ENCODE measurements around the gene BID. TPM values are rescaled to one million over a fixed set of nuclear protein-coding genes. Genes with fewer than 3 reads are reported as not detected.

The BID gene
- polyA plus RNA-seq, 1 donor from 2014 or later: 88.6 TPM

GRCh38 chr22:17777717-17778044 is 3.4 kb upstream of the BID start:
- no peak overlapping the region for H3K4me3 ChIP-seq (ENCODE audit: low read length)
- no peaks in the 10 kb centered on the region for H3K9me3 ChIP-seq (ENCODE audit: low read length)
- TF ChIP-seq REST (IDR thresholded peaks at IDR 0.05; ENCODE audit: borderline replicate concordance) (no peak), EZH2 (IDR thresholded peaks at IDR 0.05; ENCODE audit: borderline replicate concordance, insufficient read depth, low read length, poor library complexity, severe bottlenecking) (no peak), SMC3 (conservative IDR thresholded peaks at IDR 0.05; ENCODE audit: poor library complexity) (no peak), POLR2AphosphoS5 (IDR thresholded peaks at IDR 0.05) (no peak), RAD21 (conservative IDR thresholded peaks at IDR 0.05) (no peak), CTCF (IDR thresholded peaks at IDR 0.05; ENCODE audit: poor library complexity, severe bottlenecking) (no peak), TAF1 (IDR thresholded peaks at IDR 0.05; ENCODE audit: low read depth) (no peak), EP300 (conservative IDR thresholded peaks at IDR 0.05; ENCODE audit: poor library complexity, severe bottlenecking) (no peak), MXI1 (conservative IDR thresholded peaks at IDR 0.05; ENCODE audit: poor library complexity, severe bottlenecking) (no peak)
- H3K79me2 ChIP-seq (replicated peaks; ENCODE audit: insufficient read depth, low read length): peaks cover 5% of the 10 kb centered on the region
- no peaks in the 10 kb centered on the region for H3K27me3 ChIP-seq (ENCODE audit: insufficient read depth, low read depth, low read length)
- H3K9ac ChIP-seq (ENCODE audit: low read length): no peak overlapping the region
- no peaks in the 10 kb centered on the region for H4K20me1 ChIP-seq (ENCODE audit: insufficient read depth)
- no peak overlapping the region for H3K27ac ChIP-seq (ENCODE audit: low read length)
- H3K36me3 ChIP-seq (ENCODE audit: insufficient read depth, low read length): no peaks in the 10 kb centered on the region
- no peak overlapping the region for H2AFZ ChIP-seq (ENCODE audit: low read depth, low read length)
- H3K9me2 ChIP-seq (ENCODE audit: insufficient read depth, low read length): no peaks in the 10 kb centered on the region
- no peak overlapping the region for H3K4me2 ChIP-seq (ENCODE audit: low read length)
- no peaks in the 10 kb centered on the region for H3F3A ChIP-seq (ENCODE audit: insufficient read depth, low read length, poor library complexity, severe bottlenecking)

GRCh38 chr22:17777005-17777716 is 2.9 kb upstream of the BID start:
- H3F3A ChIP-seq (ENCODE audit: insufficient read depth, low read length, poor library complexity, severe bottlenecking): no peaks in the 10 kb centered on the region
- H3K4me2 ChIP-seq (ENCODE audit: low read length): no peak overlapping the region
- peaks cover 5% of the 10 kb centered on the region for H3K79me2 ChIP-seq (replicated peaks; ENCODE audit: insufficient read depth, low read length)
- no peak overlapping the region for H3K27ac ChIP-seq (ENCODE audit: low read length)
- no peaks in the 10 kb centered on the region for H3K36me3 ChIP-seq (ENCODE audit: insufficient read depth, low read length)
- no peaks in the 10 kb centered on the region for H3K9me3 ChIP-seq (ENCODE audit: low read length)
- H3K27me3 ChIP-seq (ENCODE audit: insufficient read depth, low read depth, low read length): no peaks in the 10 kb centered on the region
- no peak overlapping the region for H2AFZ ChIP-seq (ENCODE audit: low read depth, low read length)
- no peak overlapping the region for H3K4me3 ChIP-seq (ENCODE audit: low read length)
- no peaks in the 10 kb centered on the region for H3K9me2 ChIP-seq (ENCODE audit: insufficient read depth, low read length)
- no peaks in the 10 kb centered on the region for H4K20me1 ChIP-seq (ENCODE audit: insufficient read depth)
- TF ChIP-seq EP300 (conservative IDR thresholded peaks at IDR 0.05; ENCODE audit: poor library complexity, severe bottlenecking) (no peak), RAD21 (conservative IDR thresholded peaks at IDR 0.05) (no peak), SMC3 (conservative IDR thresholded peaks at IDR 0.05; ENCODE audit: poor library complexity) (no peak), EZH2 (IDR thresholded peaks at IDR 0.05; ENCODE audit: borderline replicate concordance, insufficient read depth, low read length, poor library complexity, severe bottlenecking) (no peak), POLR2AphosphoS5 (IDR thresholded peaks at IDR 0.05) (no peak), MXI1 (conservative IDR thresholded peaks at IDR 0.05; ENCODE audit: poor library complexity, severe bottlenecking) (no peak), TAF1 (IDR thresholded peaks at IDR 0.05; ENCODE audit: low read depth) (no peak), REST (IDR thresholded peaks at IDR 0.05; ENCODE audit: borderline replicate concordance) (no peak), CTCF (IDR thresholded peaks at IDR 0.05; ENCODE audit: poor library complexity, severe bottlenecking) (no peak)
- no peak overlapping the region for H3K9ac ChIP-seq (ENCODE audit: low read length)

Measured in neural cell (in vitro differentiated cells).